NT2/D1 (cell line): ENCODE measurements around the gene PRM1.
"Not testable (repeated sequence)": the region's sequence is repeated elsewhere in the genome, so short reads cannot be mapped to it uniquely, and the experiment has no call there.

Experiments
- DNase-seq: peaks from one replicate; pipeline ENCODE4 v3.0.0-alpha.2; 2011; ENCODE audit warnings: low read depth, low spot score
- H3K27me3 ChIP-seq: 2 replicates; pipeline ENCODE4 v1.6.0; 2011; ENCODE audit warnings: mild to moderate bottlenecking; ENCODE audit not compliant: insufficient read length, insufficient read depth
- H3K36me3 ChIP-seq: 2 replicates; pipeline ENCODE4 v1.6.1; 2011; ENCODE audit warnings: mild to moderate bottlenecking, low read length, mixed read lengths; ENCODE audit not compliant: insufficient read depth, insufficient read length
- H3K4me1 ChIP-seq: 2 replicates; pipeline ENCODE4 v1.5.1; 2011; ENCODE audit not compliant: insufficient read depth, insufficient read length
- H3K4me3 ChIP-seq: 2 replicates; pipeline ENCODE4 v1.5.1; 2011; ENCODE audit warnings: low read depth; ENCODE audit not compliant: insufficient read length
- H3K9ac ChIP-seq: 2 replicates; pipeline ENCODE4 v1.6.0; 2011; ENCODE audit warnings: low read depth; ENCODE audit not compliant: insufficient read length
- H3K9me3 ChIP-seq: 2 replicates; pipeline ENCODE4 v1.5.1; 2011; ENCODE audit warnings: mild to moderate bottlenecking, low read length; ENCODE audit not compliant: insufficient read depth
- SUZ12 ChIP-seq: IDR thresholded peaks from 2 replicates; pipeline ENCODE4 v1.6.1; 2011; ENCODE audit not compliant: insufficient read length, insufficient read depth; ENCODE audit errors: extremely low read depth
- YY1 ChIP-seq: IDR thresholded peaks from 2 replicates; pipeline ENCODE4 v1.6.1; 2011; ENCODE audit not compliant: insufficient read length, insufficient read depth
- ZNF274 ChIP-seq: IDR thresholded peaks from 2 replicates; pipeline ENCODE4 v1.6.1; 2011; ENCODE audit warnings: mild to moderate bottlenecking, low read depth, low read length

PRM1 gene

DNA sequence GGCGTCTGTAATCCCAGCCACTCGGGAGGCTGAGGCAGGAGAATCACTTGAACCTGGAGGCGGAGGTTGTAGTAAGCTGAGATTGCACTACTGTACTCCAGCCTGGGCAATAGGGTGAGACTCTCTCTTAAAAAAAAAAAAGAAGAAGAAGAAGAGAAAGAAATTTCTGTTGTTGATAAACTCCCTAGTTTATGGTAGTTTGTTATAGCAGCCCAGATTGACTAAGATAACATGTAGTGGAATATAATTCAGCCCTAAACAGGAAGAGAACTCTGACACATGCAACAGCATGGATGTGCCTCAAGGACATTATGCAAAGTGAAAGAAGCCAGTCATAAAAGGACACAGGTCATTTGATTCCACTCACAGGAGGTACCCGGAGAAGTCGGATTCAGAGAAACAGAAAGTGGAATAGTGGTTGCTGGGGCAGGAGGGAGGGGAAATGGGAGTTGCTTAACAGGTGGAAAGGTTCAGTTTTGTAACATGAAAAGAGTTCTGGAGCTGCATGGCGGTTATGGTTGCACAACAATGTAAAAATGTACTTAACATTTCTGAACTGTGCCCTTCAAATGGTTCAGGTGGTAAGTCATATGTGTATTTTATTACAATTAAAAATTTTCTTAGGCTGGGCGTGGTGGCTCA is 26.0 kb upstream of the PRM1 start:
- DNase-seq = no peak

DNA sequence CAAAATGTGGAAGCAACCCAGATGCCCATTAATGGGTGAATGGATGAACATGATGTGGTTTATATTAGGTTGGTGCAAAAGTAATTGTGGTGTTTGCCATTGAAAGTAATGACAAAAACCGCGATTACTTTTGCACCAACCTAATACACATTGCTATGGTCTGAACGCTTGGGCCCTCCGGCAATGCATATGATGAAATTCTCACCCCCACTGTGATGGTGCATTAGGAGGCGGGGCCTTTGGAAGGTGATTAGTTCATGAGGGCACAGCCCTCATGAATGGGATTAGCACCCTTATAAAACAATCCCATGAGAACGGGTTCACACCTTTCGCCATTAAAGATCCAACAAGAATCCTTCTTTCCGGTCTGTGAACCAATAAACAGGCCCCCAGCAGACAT is 25.3 kb upstream of the PRM1 start:
- no peak for DNase-seq
- Histone ChIP-seq H3K9me3 (no peaks in the 10 kb centered on the region), H3K9ac (no peak overlapping the region), H3K4me1 (peaks cover 10% of the 10 kb centered on the region), H3K4me3 (no peak overlapping the region), H3K36me3 (no peaks in the 10 kb centered on the region), H3K27me3 (no peaks in the 10 kb centered on the region)
- TF ChIP-seq SUZ12 (no peak), YY1 (no peak), ZNF274 (no peak)

More for the DNA sequence above, 26.0 kb upstream of the PRM1 start:
- Histone ChIP-seq H3K36me3 (no peaks in the 10 kb centered on the region), H3K9me3 (no peaks in the 10 kb centered on the region), H3K4me3 (no peak overlapping the region), H3K27me3 (no peaks in the 10 kb centered on the region), H3K9ac (no peak overlapping the region), H3K4me1 (peaks cover 12% of the 10 kb centered on the region)
- TF ChIP-seq SUZ12 = no peak
- no peak for TF ChIP-seq ZNF274
- TF ChIP-seq YY1 = no peak

DNA sequence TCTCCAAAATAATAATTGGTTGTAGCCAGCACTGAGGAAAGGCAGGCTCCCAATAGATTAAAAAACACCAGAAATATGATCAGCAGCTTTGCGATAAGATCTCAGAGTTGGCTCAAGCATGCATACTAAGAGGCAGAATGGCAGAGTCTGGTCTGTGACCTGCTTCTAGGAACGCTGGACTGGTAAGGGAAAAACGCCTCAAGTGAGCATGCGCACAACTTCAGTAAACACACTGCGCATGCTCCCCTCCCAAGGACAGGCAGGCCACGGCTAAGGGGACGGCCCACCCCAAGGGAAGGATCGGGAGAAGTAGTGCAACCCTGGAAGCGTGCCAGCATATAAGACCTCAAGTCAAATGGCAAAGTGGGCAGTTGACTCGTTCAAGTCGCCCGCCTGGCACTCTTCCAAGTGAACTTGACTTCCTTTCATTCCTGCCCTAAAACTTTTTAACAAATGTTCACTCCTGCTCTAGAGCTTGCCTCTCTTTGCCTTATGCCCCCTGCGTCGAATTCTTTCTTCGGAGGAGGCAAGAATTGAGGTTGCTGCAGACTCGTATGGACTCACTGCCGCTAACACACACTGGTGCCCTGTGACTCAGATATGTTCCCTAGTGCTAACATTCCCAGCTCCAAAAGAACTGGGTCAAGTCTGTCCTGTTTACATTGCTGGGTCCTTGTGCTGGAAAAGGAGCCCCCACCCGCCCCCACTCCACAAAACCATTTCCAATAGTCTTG is 22.4 kb upstream of the PRM1 start:
- no peaks in the 10 kb centered on the region for H3K36me3 ChIP-seq
- no peak for TF ChIP-seq ZNF274
- H3K4me3 ChIP-seq = no peak overlapping the region
- H3K9me3 ChIP-seq = no peaks in the 10 kb centered on the region
- no peak for DNase-seq
- H3K4me1 ChIP-seq = peaks cover 5% of the 10 kb centered on the region
- no peak overlapping the region for H3K9ac ChIP-seq
- H3K27me3 ChIP-seq = no peaks in the 10 kb centered on the region

DNA sequence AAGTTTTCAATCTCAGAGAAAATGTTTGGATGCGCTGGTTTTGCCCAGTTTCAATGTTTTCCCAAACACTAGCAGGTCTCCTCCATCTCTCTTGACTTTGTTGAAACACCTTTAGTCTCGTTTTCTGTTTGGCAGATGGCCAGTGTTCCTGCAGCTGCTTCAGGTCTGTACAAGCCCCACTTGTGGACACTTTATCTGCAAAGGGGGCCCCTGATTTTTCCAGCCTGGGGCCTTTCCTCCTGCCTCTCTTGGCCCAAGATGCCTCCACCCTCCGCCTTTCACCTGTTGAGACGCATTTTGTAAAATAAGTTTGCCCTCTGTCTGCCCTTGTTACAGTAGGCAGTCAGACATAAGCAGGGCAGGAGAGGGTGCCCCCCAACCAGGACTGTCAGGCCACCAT is 21.8 kb upstream of the PRM1 start:
- no peak overlapping the region for H3K9ac ChIP-seq
- no peaks in the 10 kb centered on the region for H3K9me3 ChIP-seq
- H3K27me3 ChIP-seq = no peaks in the 10 kb centered on the region
- H3K4me1 ChIP-seq = peaks cover 5% of the 10 kb centered on the region
- no peaks in the 10 kb centered on the region for H3K36me3 ChIP-seq
- no peak overlapping the region for H3K4me3 ChIP-seq
- no peak for DNase-seq
- no peak for TF ChIP-seq ZNF274
- no peak for TF ChIP-seq YY1
- no peak for TF ChIP-seq SUZ12

DNA sequence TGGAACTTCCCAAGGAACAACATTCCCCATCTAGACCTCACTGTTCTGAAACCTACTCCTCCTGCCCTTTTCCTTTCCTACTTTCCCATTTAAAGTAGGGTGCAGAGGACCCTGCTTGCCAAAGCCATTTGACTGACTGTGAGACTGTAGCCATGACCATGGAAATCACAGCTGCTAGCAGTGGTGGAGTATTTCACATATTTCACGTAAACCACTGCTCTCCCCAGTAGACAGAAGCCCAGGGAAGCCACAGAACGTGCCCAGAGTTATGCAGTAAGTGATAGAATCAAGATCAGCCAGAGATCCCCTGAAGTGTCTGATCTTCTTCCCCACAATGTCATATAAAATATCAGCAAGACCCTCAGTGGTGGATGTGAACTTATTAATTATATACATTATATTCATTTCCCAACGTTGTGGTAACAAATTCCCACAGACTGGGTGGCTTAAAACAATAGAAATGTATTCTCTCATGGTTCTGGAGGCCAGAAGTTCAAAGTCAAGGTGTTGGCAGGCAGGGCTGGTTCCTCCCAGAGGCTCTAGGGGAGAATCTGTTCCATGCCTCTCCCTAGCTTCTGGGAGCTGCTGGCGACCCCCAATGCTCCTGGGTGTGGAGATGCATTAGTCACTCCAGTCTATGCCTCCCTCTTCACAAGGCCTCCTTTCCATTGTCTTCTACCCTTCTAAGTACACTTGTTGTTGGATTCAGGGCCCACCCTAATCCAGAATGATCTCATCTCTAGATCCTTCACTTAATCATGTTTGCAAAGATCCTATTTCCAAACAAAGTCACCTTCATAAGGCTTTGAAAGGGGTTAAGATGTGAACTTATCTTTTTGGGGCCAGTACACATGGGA is 20.7 kb upstream of the PRM1 start:
- H3K9me3 ChIP-seq = no peaks in the 10 kb centered on the region
- no peak for TF ChIP-seq YY1
- TF ChIP-seq ZNF274 = no peak
- no peak for TF ChIP-seq SUZ12
- no peak overlapping the region for H3K9ac ChIP-seq
- no peak overlapping the region for H3K4me3 ChIP-seq
- no peaks in the 10 kb centered on the region for H3K27me3 ChIP-seq
- DNase-seq = no peak
- H3K36me3 ChIP-seq = no peaks in the 10 kb centered on the region
- H3K4me1 ChIP-seq = peaks cover 11% of the 10 kb centered on the region

DNA sequence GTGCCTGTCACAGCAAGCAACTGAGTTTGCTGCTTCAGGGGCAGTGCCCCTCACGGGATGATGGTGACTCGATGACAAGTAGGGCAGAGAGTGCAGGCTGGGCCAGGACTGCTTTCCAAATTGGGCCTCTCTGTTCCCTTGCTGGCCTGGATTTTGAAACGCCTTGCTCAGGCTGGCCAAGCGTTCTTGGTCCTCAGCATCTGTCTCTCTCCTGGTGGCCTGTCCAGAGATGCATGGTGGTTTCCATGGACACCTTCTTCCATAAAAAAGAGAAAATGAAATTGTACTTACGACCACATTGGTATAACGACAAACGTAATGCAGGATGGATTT is 19.4 kb upstream of the PRM1 start:
- Histone ChIP-seq H3K27me3 (no peaks in the 10 kb centered on the region), H3K4me3 (no peak overlapping the region), H3K9ac (no peak overlapping the region), H3K36me3 (no peaks in the 10 kb centered on the region), H3K4me1 (peaks cover 11% of the 10 kb centered on the region), H3K9me3 (no peaks in the 10 kb centered on the region)
- TF ChIP-seq YY1 (no peak), SUZ12 (no peak), ZNF274 (no peak)
- DNase-seq = no peak

DNA sequence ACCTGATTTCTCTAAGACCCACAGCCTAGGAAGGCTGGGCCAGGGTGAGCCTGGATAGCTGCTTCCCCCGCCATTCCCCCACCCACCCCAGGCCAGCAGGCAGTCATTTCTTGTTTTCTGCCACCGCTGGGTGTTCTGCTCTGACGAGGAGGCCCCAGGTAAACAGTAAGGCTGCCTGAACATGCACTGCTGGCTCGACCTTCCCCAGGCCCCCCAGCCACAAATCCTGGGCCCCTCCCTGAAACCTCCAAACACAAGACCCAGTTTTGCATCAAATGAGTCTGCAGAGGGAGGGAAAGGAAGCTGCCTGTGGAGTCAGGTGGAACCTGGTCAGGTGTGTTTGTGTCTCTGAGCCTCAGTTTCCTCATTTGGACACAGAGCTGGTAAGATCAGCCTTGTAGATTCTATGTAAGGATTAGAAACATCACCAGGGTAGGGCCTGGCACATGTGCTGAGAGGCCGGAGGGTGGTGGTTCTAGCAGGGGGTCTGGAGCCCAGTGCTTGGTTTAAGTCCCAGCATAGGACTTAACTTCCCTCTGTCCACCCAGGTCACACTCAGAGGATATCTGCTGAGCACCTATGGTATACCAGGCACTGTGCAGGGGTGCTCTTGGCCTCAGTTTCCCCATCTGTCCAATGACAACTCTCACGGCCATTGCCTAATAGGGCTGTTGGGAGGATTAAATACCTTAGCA is 18.9 kb upstream of the PRM1 start:
- Histone ChIP-seq H3K9ac (no peak overlapping the region), H3K4me3 (no peak overlapping the region), H3K27me3 (no peaks in the 10 kb centered on the region), H3K36me3 (no peaks in the 10 kb centered on the region), H3K9me3 (no peaks in the 10 kb centered on the region), H3K4me1 (peaks cover 11% of the 10 kb centered on the region)
- TF ChIP-seq SUZ12 = no peak
- no peak for TF ChIP-seq ZNF274
- TF ChIP-seq YY1 = no peak
- DNase-seq = no peak

DNA sequence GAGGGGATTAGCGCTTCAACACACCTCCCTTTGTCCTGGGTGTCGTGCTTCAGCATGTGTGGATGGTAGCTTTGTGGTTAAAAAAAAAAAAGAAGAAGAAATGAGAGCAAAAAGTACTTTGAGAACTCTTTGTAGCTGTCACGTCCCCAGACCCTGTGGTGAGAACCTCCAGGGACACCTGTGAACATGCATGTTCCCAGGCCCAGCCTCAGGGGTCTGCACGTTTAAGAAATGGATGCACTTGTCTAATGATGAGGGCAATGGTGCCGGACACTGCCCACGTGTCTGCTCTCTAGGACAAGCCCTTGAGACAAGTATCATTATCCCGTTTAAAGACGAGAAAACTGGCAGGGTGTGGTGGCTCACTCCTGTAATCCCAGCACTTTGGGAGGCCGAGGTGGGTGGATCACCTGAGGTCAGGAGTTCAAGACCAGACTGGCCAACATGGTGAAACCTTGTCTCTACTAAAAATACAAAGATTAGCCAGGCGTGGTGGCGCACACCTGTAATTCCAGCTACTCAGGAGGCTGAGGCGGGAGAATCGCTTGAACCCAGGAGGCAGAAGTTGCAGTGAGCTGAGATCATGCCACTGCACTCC is 17.9 kb upstream of the PRM1 start:
- H3K4me3 ChIP-seq, H3K9ac ChIP-seq, H3K4me1 ChIP-seq, H3K36me3 ChIP-seq, H3K27me3 ChIP-seq, H3K9me3 ChIP-seq, DNase-seq: not testable (repeated sequence)
